GM06990 (cell line): ENCODE measurements around the gene LPAR3.

Experiments used
- DNase-seq: peaks from one replicate; pipeline ENCODE4 v3.0.0-alpha.2; 2011; ENCODE audit not compliant: insufficient read length; ENCODE audit errors: extremely low read depth
- H3K27me3 ChIP-seq: replicated peaks from 2 replicates; pipeline ENCODE4 v1.6.0; 2011; ENCODE audit warnings: low read length; ENCODE audit not compliant: control insufficient read depth, insufficient read depth
- H3K36me3 ChIP-seq: 2 replicates; pipeline ENCODE4 v1.5.1; 2011; ENCODE audit warnings: low read length; ENCODE audit not compliant: control insufficient read depth, insufficient read depth
- H3K4me3 ChIP-seq: replicated peaks from 2 replicates; pipeline ENCODE4 v1.5.1; 2011; ENCODE audit warnings: low read depth, mild to moderate bottlenecking, control low read depth, low read length
- TF ChIP-seq, protein P1 (sequence below): IDR thresholded peaks from 2 replicates; pipeline ENCODE4 v1.5.1; 2011; ENCODE audit warnings: low read length, control low read depth, mild to moderate bottlenecking, inconsistent platforms; ENCODE audit not compliant: insufficient read depth, poor library complexity, severe bottlenecking

Gene LPAR3

DNA sequence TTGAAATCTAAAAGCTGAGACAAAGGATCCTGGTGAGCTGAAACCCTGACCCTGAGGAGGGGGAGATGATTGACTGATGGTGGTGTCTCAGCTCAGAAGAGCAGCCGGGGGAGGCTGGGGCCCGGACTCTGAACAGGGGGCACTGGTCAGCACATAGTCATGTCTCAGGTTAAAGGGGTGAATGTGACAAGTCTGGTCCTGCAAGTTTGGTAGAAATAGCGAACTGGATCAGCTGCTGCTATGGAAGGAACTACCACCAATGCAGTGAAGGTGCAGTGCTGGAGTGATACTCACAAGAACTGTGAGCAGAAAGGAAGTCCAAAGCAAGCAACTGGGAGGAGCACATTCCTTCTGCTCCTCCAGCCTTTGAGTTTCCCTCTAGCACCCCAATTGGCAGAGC is 104.0 kb downstream of the LPAR3 start:
- Histone ChIP-seq H3K36me3 (no peaks in the 10 kb centered on the region), H3K4me3 (no peak overlapping the region), H3K27me3 (no peaks in the 10 kb centered on the region)
- no peak for DNase-seq
- TF ChIP-seq, protein P1, sequence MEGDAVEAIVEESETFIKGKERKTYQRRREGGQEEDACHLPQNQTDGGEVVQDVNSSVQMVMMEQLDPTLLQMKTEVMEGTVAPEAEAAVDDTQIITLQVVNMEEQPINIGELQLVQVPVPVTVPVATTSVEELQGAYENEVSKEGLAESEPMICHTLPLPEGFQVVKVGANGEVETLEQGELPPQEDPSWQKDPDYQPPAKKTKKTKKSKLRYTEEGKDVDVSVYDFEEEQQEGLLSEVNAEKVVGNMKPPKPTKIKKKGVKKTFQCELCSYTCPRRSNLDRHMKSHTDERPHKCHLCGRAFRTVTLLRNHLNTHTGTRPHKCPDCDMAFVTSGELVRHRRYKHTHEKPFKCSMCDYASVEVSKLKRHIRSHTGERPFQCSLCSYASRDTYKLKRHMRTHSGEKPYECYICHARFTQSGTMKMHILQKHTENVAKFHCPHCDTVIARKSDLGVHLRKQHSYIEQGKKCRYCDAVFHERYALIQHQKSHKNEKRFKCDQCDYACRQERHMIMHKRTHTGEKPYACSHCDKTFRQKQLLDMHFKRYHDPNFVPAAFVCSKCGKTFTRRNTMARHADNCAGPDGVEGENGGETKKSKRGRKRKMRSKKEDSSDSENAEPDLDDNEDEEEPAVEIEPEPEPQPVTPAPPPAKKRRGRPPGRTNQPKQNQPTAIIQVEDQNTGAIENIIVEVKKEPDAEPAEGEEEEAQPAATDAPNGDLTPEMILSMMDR: no peak

DNA sequence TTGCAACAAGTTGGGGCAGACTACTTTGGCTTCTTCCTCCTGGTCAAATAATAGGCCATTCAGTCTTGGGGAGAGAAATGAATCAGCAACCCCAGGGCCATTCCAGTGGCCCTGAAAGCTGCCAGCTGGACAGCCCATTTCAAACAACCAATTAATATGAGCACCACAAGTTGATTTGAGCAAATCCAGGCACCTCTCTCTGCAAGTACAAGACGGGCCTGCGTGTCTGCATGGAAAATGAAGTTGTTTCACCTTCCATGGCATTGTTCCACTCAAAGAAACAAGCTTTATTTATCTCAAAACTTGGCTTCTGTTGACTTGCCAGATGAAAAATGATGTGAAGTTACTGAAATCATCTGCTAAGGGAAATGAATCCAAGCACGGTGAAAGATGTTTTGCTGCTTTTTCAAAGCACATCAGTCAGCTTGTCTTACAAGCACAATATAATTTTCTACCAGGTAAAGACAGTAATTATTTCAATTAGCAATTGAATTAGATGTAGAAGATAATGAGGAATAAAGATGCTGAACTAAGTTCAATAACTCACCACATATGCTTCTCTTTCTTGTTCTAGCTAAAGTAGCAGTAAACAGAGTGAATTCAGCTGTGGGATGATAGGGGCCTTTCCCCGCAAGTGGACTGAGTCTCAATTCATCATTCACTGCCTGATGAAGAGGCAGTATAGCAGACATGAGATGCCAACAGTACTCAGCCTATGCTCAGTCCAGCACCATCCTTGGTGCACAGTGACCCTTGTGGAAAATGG is 107.6 kb downstream of the LPAR3 start:
- TF ChIP-seq, protein P1: no peak
- no peak overlapping the region for H3K4me3 ChIP-seq
- H3K27me3 ChIP-seq: no peaks in the 10 kb centered on the region
- H3K36me3 ChIP-seq: no peaks in the 10 kb centered on the region
- no peak for DNase-seq

DNA sequence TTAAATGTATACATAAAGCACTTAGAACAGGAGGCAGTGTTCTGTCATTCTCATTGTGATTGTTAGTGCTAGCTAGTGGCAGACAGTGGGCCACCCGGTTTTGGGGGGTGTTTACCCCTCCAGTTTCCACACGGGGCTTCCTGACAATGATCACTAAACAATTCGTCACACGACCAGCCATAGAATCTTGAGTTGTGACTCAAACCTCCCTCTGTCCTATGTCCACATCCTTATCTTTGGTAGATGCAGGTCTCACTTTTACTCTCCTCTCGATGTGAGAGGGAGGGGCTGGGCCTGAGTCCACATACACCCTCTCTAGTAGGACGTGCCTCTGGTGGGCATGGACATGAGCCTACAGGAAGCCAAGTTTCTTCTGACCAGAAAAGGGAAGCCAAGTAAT is 110.1 kb downstream of the LPAR3 start:
- H3K27me3 ChIP-seq: no peaks in the 10 kb centered on the region
- no peaks in the 10 kb centered on the region for H3K36me3 ChIP-seq
- no peak overlapping the region for H3K4me3 ChIP-seq
- TF ChIP-seq, protein P1: no peak
- DNase-seq: no peak

DNA sequence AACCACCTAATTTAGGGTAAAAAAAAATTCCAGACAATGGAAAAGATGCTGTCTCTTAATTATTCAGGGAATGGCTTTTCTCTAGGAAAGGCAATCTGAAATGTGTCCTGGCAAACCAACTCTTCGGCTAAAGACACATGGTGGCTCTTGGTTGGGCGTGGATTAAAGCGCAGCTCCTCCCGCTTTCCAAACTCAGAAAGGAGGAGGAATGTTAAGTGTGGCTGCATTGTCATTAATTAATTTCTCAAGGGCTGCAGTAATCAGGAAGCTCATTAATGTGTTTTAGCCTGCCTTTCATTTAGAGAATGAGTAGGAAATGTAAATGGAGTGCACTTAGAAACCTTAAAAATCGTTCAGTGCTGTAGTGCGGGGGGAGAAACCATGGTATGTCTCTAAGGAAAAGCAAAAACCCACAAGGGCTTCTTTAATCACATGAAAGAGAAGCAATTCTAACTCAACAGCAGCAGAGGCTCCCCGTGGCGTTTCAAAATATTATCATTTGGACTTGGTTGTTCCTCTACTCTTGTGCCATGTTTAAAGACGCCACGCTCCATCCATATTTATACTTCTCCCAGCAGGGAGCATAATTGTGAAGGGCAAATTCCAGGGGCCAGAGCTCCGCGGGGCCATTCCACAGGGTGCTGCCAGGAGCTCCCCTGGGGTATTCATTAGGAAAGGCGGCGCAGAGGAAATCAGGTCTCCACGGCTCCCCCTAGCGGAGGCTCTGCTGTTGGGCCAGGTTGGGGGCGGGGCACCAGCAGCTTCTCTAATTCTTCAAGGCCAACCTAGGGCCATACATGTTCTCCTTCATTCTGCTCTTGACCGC is 110.8 kb downstream of the LPAR3 start:
- TF ChIP-seq, protein P1: peak; percentile 93
- Histone ChIP-seq H3K36me3 (no peaks in the 10 kb centered on the region), H3K27me3 (no peaks in the 10 kb centered on the region), H3K4me3 (no peak overlapping the region)
- peak; percentile 69 for DNase-seq

DNA sequence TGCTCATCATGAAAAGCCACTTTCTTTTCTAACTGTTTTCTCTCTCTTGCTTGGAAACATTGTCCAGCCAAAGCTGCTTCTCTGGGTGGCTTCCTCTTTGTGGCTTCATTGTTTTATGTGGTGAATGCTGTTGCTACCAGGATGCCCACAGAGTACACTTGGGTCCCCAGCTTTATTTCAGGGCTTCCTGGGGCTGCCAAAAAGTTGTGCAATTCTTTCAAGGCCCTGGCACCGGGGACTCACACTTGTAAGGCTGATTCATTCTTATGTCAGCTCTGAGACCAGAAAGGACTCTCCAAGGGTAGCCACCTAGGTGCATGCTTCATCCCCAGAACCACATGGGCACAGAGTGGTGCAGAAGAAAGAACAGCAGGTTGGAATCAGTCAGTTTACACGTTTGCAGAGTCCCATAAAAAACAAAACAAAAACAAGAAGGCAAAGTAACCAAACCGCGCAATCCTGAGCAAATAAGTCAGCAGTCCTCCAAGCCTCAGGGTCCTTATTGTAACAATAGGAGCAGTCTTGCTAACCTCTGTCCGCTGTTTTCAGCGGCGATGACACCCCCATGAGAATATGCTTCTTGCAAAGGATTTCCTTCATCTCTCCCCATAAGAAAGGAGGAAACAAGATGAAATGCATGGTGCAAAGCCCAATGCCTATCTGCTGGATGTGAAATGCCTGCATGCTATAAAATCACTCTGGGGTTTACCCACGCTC is 112.8 kb downstream of the LPAR3 start:
- H3K36me3 ChIP-seq: no peaks in the 10 kb centered on the region
- DNase-seq: no peak
- no peak overlapping the region for H3K4me3 ChIP-seq
- H3K27me3 ChIP-seq: no peaks in the 10 kb centered on the region
- TF ChIP-seq, protein P1: no peak
